Gastrocnemius medialis (tissue), 4 donors: Measurements from ENCODE around the gene CTRB1.

Source experiments
- CTCF ChIP-seq, 5 experiments: fragments of 450-650 bp in 3 of 5; fragments of 200-600 bp in 2 of 5; sonication (generic) in 2 of 5; IDR thresholded peaks in 4 of 5; conservative IDR thresholded peaks in 1 of 5; 1 replicate in 4 of 5; 2 replicates in 1 of 5; pipeline ENCODE4 v1.5.1; 2016 to 2019; ENCODE audit warnings: antibody characterized with exemption in 5 of 5, mild to moderate bottlenecking in 3 of 5, moderate library complexity in 3 of 5
- POLR2A ChIP-seq, 2 donors: fragments of 450-650 bp; IDR thresholded peaks; one replicate each; pipeline ENCODE4 v1.6.1; 2017; ENCODE audit warnings: antibody characterized with exemption in 2 of 2, mild to moderate bottlenecking in 2 of 2, moderate library complexity in 2 of 2

DNA sequence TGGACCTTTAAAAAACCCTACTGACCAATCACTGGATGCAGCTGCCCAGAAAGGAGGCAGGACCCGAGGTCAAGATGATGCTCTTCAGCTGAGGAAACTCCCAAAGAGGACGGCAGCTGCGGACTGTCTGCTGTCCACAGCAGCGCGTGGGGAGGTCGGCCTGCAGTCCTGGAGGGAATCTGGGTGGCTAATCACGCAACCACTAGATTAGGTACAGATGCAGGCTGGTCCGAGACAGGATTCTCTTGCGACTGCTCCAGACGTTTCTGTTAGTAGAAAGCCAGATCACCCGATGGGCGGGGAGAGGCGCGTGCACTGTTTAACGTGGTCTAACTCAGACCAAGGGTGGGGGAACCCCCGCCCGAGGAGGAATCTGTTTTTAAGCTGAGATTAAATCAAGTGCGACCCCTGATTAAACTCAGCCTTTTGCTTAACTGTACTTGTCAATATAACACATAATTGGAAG lies 20.6 kb upstream of the CTRB1 start:
- TF ChIP-seq CTCF (IDR thresholded peaks at IDR 0.05 in 4 of 5, conservative IDR thresholded peaks at IDR 0.05 in 1 of 5) (no peak), POLR2A (IDR thresholded peaks at IDR 0.05) (no peak)
